ENCODE measurements around the gene GCNA.
"Not testable (repeated sequence)": the region's sequence is repeated elsewhere in the genome, so short reads cannot be mapped to it uniquely, and the experiment has no call there.

GCNA gene

GRCh38 chrX:71579990-71580380 is 1.7 kb downstream of the GCNA start:
- H3K9me3 Mint-ChIP-seq = no peaks in the 10 kb centered on the region
- H3K4me1 Mint-ChIP-seq (ENCODE audit: low read depth) = peaks cover 3% of the 10 kb centered on the region
- no peaks in the 10 kb centered on the region for H3K27me3 Mint-ChIP-seq (ENCODE audit: low read depth)
- no peak overlapping the region for H3K27ac Mint-ChIP-seq
- H3K4me3 Mint-ChIP-seq = no peak overlapping the region
- peaks cover 15% of the 10 kb centered on the region for H3K36me3 Mint-ChIP-seq (ENCODE audit: low read depth)

DNA sequence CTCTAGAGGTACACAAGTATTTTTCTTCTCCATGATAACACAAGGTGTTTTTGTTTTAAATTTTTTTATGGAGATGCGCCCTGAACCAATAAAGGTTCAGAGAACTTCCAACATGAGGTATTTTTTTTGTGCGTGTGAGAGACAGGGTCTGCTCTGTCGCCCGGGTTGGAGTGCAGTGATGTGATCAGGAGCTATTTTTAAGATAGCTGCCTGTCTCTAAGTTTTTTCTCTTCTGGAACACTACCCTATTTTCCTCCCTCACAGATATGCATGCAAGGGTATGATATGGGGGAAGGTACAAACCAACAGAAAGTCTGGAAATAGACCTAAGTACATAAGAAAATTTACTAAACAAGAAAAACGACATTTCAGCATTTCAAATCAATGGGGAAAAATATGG is 3.0 kb downstream of the GCNA start:
- peaks cover 15% of the 10 kb centered on the region for H3K36me3 Mint-ChIP-seq (ENCODE audit: low read depth)
- no peaks in the 10 kb centered on the region for H3K27me3 Mint-ChIP-seq (ENCODE audit: low read depth)
- no peaks in the 10 kb centered on the region for H3K9me3 Mint-ChIP-seq
- H3K4me3 Mint-ChIP-seq = no peak overlapping the region
- peaks cover 4% of the 10 kb centered on the region for H3K4me1 Mint-ChIP-seq (ENCODE audit: low read depth)
- H3K27ac Mint-ChIP-seq = no peak overlapping the region

GRCh38 chrX:71586929-71587328 is 8.7 kb downstream of the GCNA start:
- Mint-ChIP-seq H3K9me3 (no peaks in the 10 kb centered on the region), H3K36me3 (ENCODE audit: low read depth) (peaks cover 13% of the 10 kb centered on the region), H3K27ac (peak overlapping the region; percentile 44), H3K4me3 (no peak overlapping the region), H3K4me1 (ENCODE audit: low read depth) (peaks cover 10% of the 10 kb centered on the region), H3K27me3 (ENCODE audit: low read depth) (no peaks in the 10 kb centered on the region)

GRCh38 chrX:71593210-71593609 is 15.0 kb downstream of the GCNA start:
- H3K36me3 Mint-ChIP-seq (ENCODE audit: low read depth) = peaks cover 14% of the 10 kb centered on the region
- not testable (repeated sequence) for H3K9me3 Mint-ChIP-seq; H3K27ac Mint-ChIP-seq; H3K4me3 Mint-ChIP-seq; H3K4me1 Mint-ChIP-seq (ENCODE audit: low read depth); H3K27me3 Mint-ChIP-seq (ENCODE audit: low read depth)

DNA sequence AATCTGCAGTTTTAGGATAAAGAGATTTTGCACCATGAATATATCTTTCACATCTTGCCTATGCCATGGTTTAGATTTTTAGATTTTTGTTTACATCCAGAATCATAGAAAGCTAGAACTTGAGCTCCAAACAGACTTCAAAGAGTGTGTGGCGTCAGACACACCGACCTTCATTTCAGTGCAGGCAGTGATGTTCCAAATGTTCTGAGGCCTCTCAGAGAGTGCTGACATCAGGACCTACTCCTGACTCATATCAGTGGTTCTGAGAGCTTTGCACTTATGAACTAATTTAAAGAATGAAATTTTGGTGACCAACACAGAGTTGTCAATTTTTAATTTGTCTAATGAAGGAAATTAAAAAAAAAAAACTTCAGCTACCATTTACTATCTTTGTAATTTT is 21.7 kb downstream of the GCNA start:
- peaks cover 43% of the 10 kb centered on the region for H3K36me3 Mint-ChIP-seq (ENCODE audit: low read depth)
- peaks cover 15% of the 10 kb centered on the region for H3K4me1 Mint-ChIP-seq (ENCODE audit: low read depth)
- H3K27ac Mint-ChIP-seq = no peak overlapping the region
- H3K4me3 Mint-ChIP-seq = no peak overlapping the region
- no peaks in the 10 kb centered on the region for H3K9me3 Mint-ChIP-seq
- no peaks in the 10 kb centered on the region for H3K27me3 Mint-ChIP-seq (ENCODE audit: low read depth)

- H3K4me1 Mint-ChIP-seq (ENCODE audit: low read depth) = peaks cover 39% of the 10 kb centered on the region
- H3K27ac Mint-ChIP-seq = no peak overlapping the region
- no peak overlapping the region for H3K4me3 Mint-ChIP-seq
- no peaks in the 10 kb centered on the region for H3K9me3 Mint-ChIP-seq
- H3K27me3 Mint-ChIP-seq (ENCODE audit: low read depth) = no peaks in the 10 kb centered on the region
- H3K36me3 Mint-ChIP-seq (ENCODE audit: low read depth) = peaks cover 54% of the 10 kb centered on the region
These were observed 25.4 kb downstream of the GCNA start for GRCh38 chrX:71603618-71604017.

DNA sequence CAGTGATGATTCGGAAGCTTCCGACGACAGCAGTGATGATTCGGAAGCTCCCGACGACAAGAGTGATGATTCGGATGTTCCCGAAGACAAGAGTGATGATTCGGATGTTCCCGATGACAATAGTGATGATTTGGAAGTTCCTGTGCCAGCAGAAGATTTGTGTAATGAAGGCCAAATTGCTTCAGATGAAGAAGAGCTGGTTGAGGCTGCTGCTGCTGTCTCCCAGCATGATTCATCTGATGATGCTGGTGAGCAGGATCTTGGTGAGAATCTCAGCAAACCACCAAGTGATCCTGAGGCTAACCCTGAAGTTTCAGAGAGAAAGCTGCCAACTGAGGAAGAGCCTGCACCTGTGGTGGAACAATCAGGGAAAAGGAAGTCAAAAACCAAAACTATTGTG is 25.9 kb downstream of the GCNA start:
- H3K27ac Mint-ChIP-seq = no peak overlapping the region
- no peaks in the 10 kb centered on the region for H3K9me3 Mint-ChIP-seq
- peaks cover 43% of the 10 kb centered on the region for H3K4me1 Mint-ChIP-seq (ENCODE audit: low read depth)
- H3K27me3 Mint-ChIP-seq (ENCODE audit: low read depth) = no peaks in the 10 kb centered on the region
- peaks cover 59% of the 10 kb centered on the region for H3K36me3 Mint-ChIP-seq (ENCODE audit: low read depth)
- no peak overlapping the region for H3K4me3 Mint-ChIP-seq

GRCh38 chrX:71604796-71605568 is 26.7 kb downstream of the GCNA start:
- H3K36me3 Mint-ChIP-seq (ENCODE audit: low read depth) = peaks cover 63% of the 10 kb centered on the region
- H3K4me1 Mint-ChIP-seq (ENCODE audit: low read depth) = peaks cover 48% of the 10 kb centered on the region
- no peaks in the 10 kb centered on the region for H3K27me3 Mint-ChIP-seq (ENCODE audit: low read depth)
- peak overlapping the region; percentile 77 for H3K27ac Mint-ChIP-seq
- no peak overlapping the region for H3K4me3 Mint-ChIP-seq
- no peaks in the 10 kb centered on the region for H3K9me3 Mint-ChIP-seq

DNA sequence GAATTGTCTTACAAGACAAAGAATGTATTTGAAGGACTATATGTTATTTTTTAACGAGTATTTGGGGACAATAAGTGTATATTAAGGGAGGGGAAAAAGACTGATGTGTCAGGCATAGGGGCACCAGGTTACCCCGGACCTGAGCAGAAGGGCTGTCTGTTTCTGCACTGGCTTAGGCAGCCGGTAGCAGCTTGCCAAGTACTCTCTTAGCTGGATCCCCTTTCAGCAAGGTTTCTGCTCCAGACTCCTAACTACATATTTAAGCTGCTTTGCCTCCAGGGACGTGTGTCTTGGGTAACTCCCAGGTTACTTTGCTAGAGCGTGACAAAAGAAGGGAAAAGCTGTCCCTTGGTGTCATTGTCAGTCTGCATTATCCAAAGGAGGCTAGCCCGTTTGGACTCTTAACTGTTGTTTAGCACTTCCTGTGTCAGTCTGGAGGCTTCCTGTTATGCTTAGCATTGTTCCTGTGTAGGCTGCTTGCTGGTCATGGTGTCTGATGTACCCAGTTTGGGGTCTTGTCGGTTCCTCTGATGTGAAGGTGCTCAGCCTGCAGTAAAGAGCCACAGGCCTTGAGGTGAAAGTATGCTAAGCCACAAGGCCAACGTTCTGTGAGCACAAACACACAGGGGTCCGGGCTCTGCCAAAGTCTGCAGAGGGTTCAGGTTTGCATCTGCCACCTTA is 28.4 kb downstream of the GCNA start:
- Mint-ChIP-seq H3K4me1 (ENCODE audit: low read depth) (peaks cover 54% of the 10 kb centered on the region), H3K4me3 (peak overlapping the region; percentile 46), H3K27me3 (ENCODE audit: low read depth) (no peaks in the 10 kb centered on the region), H3K36me3 (ENCODE audit: low read depth) (peaks cover 70% of the 10 kb centered on the region), H3K27ac (peak overlapping the region; percentile 86), H3K9me3 (no peaks in the 10 kb centered on the region)

- no peak overlapping the region for H3K4me3 Mint-ChIP-seq
- H3K36me3 Mint-ChIP-seq (ENCODE audit: low read depth) = peaks cover 66% of the 10 kb centered on the region
- H3K27ac Mint-ChIP-seq = peak overlapping the region; percentile 86
- H3K4me1 Mint-ChIP-seq (ENCODE audit: low read depth) = peaks cover 55% of the 10 kb centered on the region
- no peaks in the 10 kb centered on the region for H3K9me3 Mint-ChIP-seq
- no peaks in the 10 kb centered on the region for H3K27me3 Mint-ChIP-seq (ENCODE audit: low read depth)
These were observed 29.3 kb downstream of the GCNA start for GRCh38 chrX:71607488-71607887.

- Mint-ChIP-seq H3K4me3 (peak overlapping the region; percentile 61), H3K27me3 (ENCODE audit: low read depth) (no peaks in the 10 kb centered on the region), H3K9me3 (no peaks in the 10 kb centered on the region), H3K27ac (peak overlapping the region; percentile 87), H3K4me1 (ENCODE audit: low read depth) (peaks cover 53% of the 10 kb centered on the region), H3K36me3 (ENCODE audit: low read depth) (peaks cover 59% of the 10 kb centered on the region)
These were observed 31.0 kb downstream of the GCNA start for GRCh38 chrX:71609095-71609750.

- H3K27me3 Mint-ChIP-seq (ENCODE audit: low read depth) = not testable (repeated sequence)
- H3K4me1 Mint-ChIP-seq (ENCODE audit: low read depth) = peaks cover 50% of the 10 kb centered on the region
These were observed 33.5 kb downstream of the GCNA start for GRCh38 chrX:71611736-71612135.

GRCh38 chrX:71612256-71612655 is 34.0 kb downstream of the GCNA start:
- no peak overlapping the region for H3K27ac Mint-ChIP-seq
- H3K36me3 Mint-ChIP-seq (ENCODE audit: low read depth) = peaks cover 60% of the 10 kb centered on the region
- peaks cover 48% of the 10 kb centered on the region for H3K4me1 Mint-ChIP-seq (ENCODE audit: low read depth)
- no peaks in the 10 kb centered on the region for H3K9me3 Mint-ChIP-seq
- no peaks in the 10 kb centered on the region for H3K27me3 Mint-ChIP-seq (ENCODE audit: low read depth)
- no peak overlapping the region for H3K4me3 Mint-ChIP-seq

More at GRCh38 chrX:71611736-71612135, 33.5 kb downstream of the GCNA start:
- not testable (repeated sequence) for H3K4me3 Mint-ChIP-seq, H3K9me3 Mint-ChIP-seq, H3K27ac Mint-ChIP-seq
- peaks cover 56% of the 10 kb centered on the region for H3K36me3 Mint-ChIP-seq (ENCODE audit: low read depth)

DNA sequence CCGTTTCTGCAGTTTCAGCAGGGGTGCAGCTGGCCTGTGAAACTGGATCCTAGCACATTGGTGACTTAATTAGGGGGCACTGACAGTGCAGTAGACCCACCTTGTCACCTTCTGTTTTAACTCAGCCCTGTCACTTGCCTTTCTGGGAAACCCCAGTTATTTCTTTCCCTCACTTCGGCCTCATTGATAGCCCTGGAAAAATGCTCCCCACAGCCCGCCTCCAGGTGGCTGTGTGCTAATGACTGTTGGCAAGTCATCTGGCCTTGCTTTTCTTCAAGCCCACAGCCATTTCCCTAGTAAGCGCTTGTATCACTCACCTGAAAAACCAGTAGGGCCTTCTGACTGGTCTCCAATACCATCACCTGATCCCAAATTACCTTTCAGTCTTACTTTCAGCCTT is 36.8 kb downstream of the GCNA start:
- Mint-ChIP-seq H3K36me3 (ENCODE audit: low read depth) (peaks cover 50% of the 10 kb centered on the region), H3K9me3 (no peaks in the 10 kb centered on the region), H3K27me3 (ENCODE audit: low read depth) (no peaks in the 10 kb centered on the region), H3K4me1 (ENCODE audit: low read depth) (peaks cover 47% of the 10 kb centered on the region), H3K27ac (peak overlapping the region; percentile 67), H3K4me3 (peak overlapping the region; percentile 93)

DNA sequence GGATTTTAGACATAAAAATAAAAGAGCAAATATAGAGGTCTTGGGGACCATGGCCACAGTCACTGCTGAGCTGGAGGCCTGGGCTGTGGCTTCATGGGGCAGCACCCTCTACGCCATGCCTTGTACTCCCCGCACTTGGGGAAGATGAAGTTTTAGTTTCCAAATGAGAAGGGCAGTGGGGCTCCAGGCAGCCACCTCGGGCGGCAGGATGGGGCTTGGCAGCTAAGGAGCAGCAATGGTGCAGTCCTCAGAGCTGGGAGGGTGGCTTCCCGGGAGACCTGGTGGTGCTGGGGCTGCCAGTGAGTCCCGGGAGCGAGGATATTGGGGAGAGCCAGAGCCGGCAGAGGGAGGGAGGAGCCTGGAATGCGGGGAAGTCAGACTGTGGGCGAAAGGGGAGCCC is 37.7 kb downstream of the GCNA start:
- Mint-ChIP-seq H3K27ac (peak overlapping the region; percentile 67), H3K9me3 (no peaks in the 10 kb centered on the region), H3K4me1 (ENCODE audit: low read depth) (peaks cover 48% of the 10 kb centered on the region), H3K27me3 (ENCODE audit: low read depth) (no peaks in the 10 kb centered on the region), H3K4me3 (peak overlapping the region; percentile 93), H3K36me3 (ENCODE audit: low read depth) (peaks cover 47% of the 10 kb centered on the region)
